ENCODE results near the gene AFAP1L2.

DNA sequence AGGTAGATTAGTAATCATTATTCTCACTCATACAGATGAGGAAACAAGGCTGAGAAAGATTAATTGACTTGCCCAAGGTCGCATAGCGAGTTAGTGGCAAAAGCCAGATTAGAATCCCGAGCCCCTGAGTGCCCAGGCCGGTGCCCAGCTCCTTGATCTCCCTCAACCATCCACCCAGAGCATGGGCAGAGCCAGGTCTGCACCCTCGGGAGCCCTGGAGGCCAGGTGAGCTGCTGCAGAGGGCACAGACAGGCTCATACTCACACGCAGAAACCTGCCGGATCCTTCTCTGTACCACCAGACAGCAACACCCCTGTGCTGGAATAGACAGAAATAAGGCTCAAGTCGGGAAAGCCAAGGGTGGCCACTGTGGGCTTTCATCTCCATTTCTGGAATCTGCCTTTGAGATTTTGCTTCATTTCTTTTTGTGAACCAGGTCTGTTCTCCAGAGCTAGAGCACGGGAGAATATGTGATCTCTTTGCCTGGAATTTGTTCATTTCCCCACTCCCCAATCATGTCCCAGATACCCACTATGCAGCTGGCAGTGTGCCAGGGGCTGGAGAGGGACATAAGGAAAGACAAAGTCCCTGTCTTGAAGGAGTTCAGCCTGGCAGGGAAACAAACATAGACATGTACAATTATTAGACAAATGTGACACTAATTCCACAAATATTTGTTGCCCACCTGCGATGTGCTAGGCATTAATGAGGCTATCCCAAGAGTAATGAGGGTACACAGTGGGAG lies 5.5 kb downstream of the AFAP1L2 start:
- no peak for TF ChIP-seq EZH2 (IDR thresholded peaks at IDR 0.05; ENCODE audit: borderline replicate concordance, insufficient read depth, low read depth, low read length, poor library complexity, severe bottlenecking)
- TF ChIP-seq, protein P1, sequence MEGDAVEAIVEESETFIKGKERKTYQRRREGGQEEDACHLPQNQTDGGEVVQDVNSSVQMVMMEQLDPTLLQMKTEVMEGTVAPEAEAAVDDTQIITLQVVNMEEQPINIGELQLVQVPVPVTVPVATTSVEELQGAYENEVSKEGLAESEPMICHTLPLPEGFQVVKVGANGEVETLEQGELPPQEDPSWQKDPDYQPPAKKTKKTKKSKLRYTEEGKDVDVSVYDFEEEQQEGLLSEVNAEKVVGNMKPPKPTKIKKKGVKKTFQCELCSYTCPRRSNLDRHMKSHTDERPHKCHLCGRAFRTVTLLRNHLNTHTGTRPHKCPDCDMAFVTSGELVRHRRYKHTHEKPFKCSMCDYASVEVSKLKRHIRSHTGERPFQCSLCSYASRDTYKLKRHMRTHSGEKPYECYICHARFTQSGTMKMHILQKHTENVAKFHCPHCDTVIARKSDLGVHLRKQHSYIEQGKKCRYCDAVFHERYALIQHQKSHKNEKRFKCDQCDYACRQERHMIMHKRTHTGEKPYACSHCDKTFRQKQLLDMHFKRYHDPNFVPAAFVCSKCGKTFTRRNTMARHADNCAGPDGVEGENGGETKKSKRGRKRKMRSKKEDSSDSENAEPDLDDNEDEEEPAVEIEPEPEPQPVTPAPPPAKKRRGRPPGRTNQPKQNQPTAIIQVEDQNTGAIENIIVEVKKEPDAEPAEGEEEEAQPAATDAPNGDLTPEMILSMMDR (IDR thresholded peaks at IDR 0.05): no peak
